A673 (cell line): Measurements from ENCODE around the gene LRGUK. TPM values are rescaled to one million over a fixed set of nuclear protein-coding genes. Genes with fewer than 3 reads are reported as not detected.

Experiments used
- BruUV-seq: library from RNA; stranded (reverse); fragments of 400-500 nt; replicated peaks from 2 replicates; lab custom pipeline; 2021; lab: Mats Ljungman, UMichigan
- CTCF ChIA-PET: fragments of 300-600 bp; sonication (Branson Sonifier 250); formaldehyde crosslinking; loops from one replicate; lab custom pipeline; 2022; ENCODE audit warnings: antibody characterized with exemption; lab: Charles Lee
- POLR2A ChIA-PET: fragments of 300-600 bp; sonication (Branson Sonifier 250); formaldehyde crosslinking; loops from one replicate; lab custom pipeline; 2022; ENCODE audit warnings: antibody characterized with exemption; ENCODE audit not compliant: low non-redundant PET; lab: Charles Lee
- DNase-seq: peaks from one replicate; pipeline ENCODE4 v3.0.0-alpha.2; 2015; ENCODE audit warnings: low spot score
- H3K27ac ChIP-seq: fragments of 200-600 bp; sonication (generic); 2 replicates; pipeline ENCODE4 v1.5.1; 2016; ENCODE audit warnings: mixed run types, low read depth, mild to moderate bottlenecking, mixed read lengths, antibody characterized with exemption, low read length; ENCODE audit not compliant: poor library complexity, severe bottlenecking
- H3K27me3 ChIP-seq: fragments of 200-600 bp; sonication (generic); replicated peaks from 2 replicates; pipeline ENCODE4 v1.6.1; 2017; ENCODE audit warnings: mixed run types, low read depth, mild to moderate bottlenecking, mixed read lengths, antibody characterized with exemption, low read length; ENCODE audit not compliant: insufficient read depth, poor library complexity
- H3K36me3 ChIP-seq: fragments of 200-600 bp; sonication (generic); 2 replicates; pipeline ENCODE4 v1.6.1; 2016; ENCODE audit warnings: mixed run types, mild to moderate bottlenecking, mixed read lengths, antibody characterized with exemption, low read length; ENCODE audit not compliant: insufficient read depth, poor library complexity, severe bottlenecking
- H3K4me1 ChIP-seq: fragments of 200-600 bp; sonication (generic); 2 replicates; pipeline ENCODE4 v1.6.1; 2017; ENCODE audit warnings: mixed run types, mild to moderate bottlenecking, mixed read lengths, antibody characterized with exemption, low read length; ENCODE audit not compliant: insufficient read depth, poor library complexity, severe bottlenecking
- H3K4me3 ChIP-seq: fragments of 200-600 bp; sonication (generic); 2 replicates; pipeline ENCODE4 v1.5.1; 2016; ENCODE audit warnings: low read depth, mixed run types, mild to moderate bottlenecking, mixed read lengths, low read length; ENCODE audit not compliant: poor library complexity, severe bottlenecking
- H3K9me3 ChIP-seq: fragments of 200-600 bp; sonication (generic); 2 replicates; pipeline ENCODE4 v1.6.1; 2016; ENCODE audit warnings: mixed run types, low read depth, mild to moderate bottlenecking, mixed read lengths, antibody characterized with exemption, low read length; ENCODE audit not compliant: poor library complexity, severe bottlenecking
- EZH2 ChIP-seq: fragments of 200-600 bp; sonication (generic); IDR thresholded peaks from 2 replicates; pipeline ENCODE4 v1.6.1; 2017; ENCODE audit warnings: borderline replicate concordance, low read depth, mild to moderate bottlenecking, mixed read lengths, antibody characterized with exemption, low read length; ENCODE audit not compliant: poor library complexity, severe bottlenecking
- intact Hi-C: fragments of 100-400 bp; cut with micrococcal nuclease; formaldehyde crosslinking; loops from one replicate; pipeline ENCODE4 v1.10.0; 2022; ENCODE audit not compliant: unreplicated experiment
- total RNA-seq: library from RNA; stranded (reverse); gene quantifications from 2 replicates; pipeline ENCODE4 v1.2.3, GENCODE V29; 2021
- TF ChIP-seq, protein P1 (sequence below): fragments of 300-800, 200-600 bp; sonication (generic); conservative IDR thresholded peaks from 2 replicates; pipeline ENCODE4 v1.5.1; 2017; ENCODE audit warnings: low read depth, mild to moderate bottlenecking, antibody characterized with exemption, low read length, moderate library complexity, mixed read lengths

LRGUK gene
- total RNA-seq, 1 experiment from 2014 or later = 0.54 TPM

DNA sequence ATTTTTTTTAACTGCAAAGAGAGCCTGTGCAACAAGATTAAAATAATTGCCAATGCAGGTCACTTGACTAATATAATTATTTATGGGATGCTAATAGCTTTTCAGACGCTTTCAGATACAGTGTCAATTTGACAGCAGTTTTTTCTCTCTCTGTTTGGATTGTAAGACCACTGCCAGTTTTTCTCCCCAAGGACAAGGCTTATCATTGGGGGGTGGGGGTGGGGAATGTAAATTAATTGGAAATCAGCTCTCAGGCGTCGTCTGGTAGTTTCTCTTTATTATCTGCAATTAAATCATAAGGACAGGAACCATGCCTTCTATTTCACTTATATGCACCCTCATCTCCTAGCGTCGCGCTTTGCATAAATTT is 559 bp upstream of the LRGUK start:
- Histone ChIP-seq H3K9me3 (no peaks in the 10 kb centered on the region), H3K27me3 (no peaks in the 10 kb centered on the region), H3K4me1 (peaks cover 3% of the 10 kb centered on the region), H3K4me3 (peak overlapping the region; percentile 62), H3K36me3 (no peaks in the 10 kb centered on the region), H3K27ac (no peak overlapping the region)
- DNase-seq = no peak
- POLR2A ChIA-PET = no interaction called here
- intact Hi-C loops = no loop called here
- TF ChIP-seq, protein P1, sequence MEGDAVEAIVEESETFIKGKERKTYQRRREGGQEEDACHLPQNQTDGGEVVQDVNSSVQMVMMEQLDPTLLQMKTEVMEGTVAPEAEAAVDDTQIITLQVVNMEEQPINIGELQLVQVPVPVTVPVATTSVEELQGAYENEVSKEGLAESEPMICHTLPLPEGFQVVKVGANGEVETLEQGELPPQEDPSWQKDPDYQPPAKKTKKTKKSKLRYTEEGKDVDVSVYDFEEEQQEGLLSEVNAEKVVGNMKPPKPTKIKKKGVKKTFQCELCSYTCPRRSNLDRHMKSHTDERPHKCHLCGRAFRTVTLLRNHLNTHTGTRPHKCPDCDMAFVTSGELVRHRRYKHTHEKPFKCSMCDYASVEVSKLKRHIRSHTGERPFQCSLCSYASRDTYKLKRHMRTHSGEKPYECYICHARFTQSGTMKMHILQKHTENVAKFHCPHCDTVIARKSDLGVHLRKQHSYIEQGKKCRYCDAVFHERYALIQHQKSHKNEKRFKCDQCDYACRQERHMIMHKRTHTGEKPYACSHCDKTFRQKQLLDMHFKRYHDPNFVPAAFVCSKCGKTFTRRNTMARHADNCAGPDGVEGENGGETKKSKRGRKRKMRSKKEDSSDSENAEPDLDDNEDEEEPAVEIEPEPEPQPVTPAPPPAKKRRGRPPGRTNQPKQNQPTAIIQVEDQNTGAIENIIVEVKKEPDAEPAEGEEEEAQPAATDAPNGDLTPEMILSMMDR = no peak
- TF ChIP-seq EZH2 = no peak
- CTCF ChIA-PET = interaction anchor here (1.7 kb wide), 1 partner anchor 15 kb away, joined by 14 read pairs; no protein-coding TSS in a partner anchor
- no TSS peak for BruUV-seq

DNA sequence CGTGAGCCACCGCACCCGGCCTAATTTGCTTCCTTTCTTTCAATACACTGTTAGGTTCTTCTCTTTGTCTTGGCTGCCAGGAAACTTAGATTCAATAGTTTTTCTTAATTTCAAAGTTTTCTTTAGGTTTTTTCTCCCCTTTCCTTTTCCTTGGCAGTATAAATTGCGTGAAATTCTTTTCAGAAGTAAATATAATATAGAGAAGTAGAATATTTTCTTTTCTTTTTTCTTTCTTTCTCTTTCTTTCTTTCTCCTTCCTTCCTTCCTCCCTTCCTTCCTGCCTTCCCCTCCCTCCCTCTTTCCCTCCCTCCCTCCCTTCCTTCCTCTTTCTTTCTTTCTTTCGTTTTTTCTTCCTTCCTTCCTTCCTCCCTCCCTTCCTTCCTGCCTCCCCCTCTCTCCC is 1.7 kb downstream of the LRGUK start:
- DNase-seq = no peak
- ChIA-PET POLR2A (no interaction called here), CTCF (interaction anchor here (0.6 kb wide), 1 partner anchor 44 kb away, joined by 10 read pairs; no protein-coding TSS in a partner anchor)
- no peak for TF ChIP-seq EZH2
- TF ChIP-seq, protein P1 = no peak
- Histone ChIP-seq H3K9me3 (no peaks in the 10 kb centered on the region), H3K27ac (no peak overlapping the region), H3K4me1 (peaks cover 3% of the 10 kb centered on the region), H3K27me3 (no peaks in the 10 kb centered on the region), H3K4me3 (no peak overlapping the region), H3K36me3 (no peaks in the 10 kb centered on the region)
- intact Hi-C loops = no loop called here
- no TSS peak for BruUV-seq

DNA sequence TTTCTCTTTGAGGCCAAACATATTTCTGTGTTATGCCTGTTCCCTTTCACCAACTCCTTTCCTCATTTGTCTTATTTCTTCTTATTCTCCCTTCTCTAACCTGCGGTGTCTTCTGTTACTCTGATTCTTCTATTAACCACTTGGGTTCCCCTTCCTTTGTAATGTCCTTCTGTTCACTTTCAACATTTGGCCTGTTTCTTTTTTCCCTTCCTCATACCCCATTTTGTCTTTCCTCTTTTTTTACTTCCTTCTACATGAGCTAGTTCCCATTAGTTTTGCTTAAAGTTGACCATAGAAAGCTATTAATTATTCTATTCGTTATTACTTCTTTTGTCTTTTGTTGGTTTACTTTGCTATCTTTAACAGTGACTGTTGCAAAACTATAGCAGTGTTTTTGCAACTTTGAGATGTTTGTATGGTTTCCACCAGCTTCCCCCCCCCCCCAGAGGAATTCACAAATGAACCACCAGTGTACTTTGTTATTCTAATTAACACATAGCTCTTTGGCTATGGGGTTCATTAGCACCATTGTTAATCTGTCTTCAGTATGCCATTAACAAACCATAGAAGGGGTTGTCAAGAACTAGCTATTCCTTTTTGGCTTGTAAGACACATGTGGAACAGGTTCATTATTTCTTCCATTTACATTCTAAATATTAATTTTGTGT is 2.9 kb downstream of the LRGUK start:
- Histone ChIP-seq H3K36me3 (no peaks in the 10 kb centered on the region), H3K27ac (no peak overlapping the region), H3K4me1 (peaks cover 3% of the 10 kb centered on the region), H3K9me3 (no peaks in the 10 kb centered on the region), H3K4me3 (no peak overlapping the region), H3K27me3 (no peaks in the 10 kb centered on the region)
- intact Hi-C loops = no loop called here
- DNase-seq = no peak
- ChIA-PET POLR2A (no interaction called here), CTCF (no interaction called here)
- no TSS peak for BruUV-seq
- TF ChIP-seq, protein P1 = no peak
- TF ChIP-seq EZH2 = no peak
